Stimulated activated CD8-positive, alpha-beta memory T cell treated with anti-CD3 and anti-CD28 coated beads, Interleukin-12 subunit alpha, Interleukin-12 subunit beta, amount 100 ng/mL, for 24 hours (primary cell): ENCODE data around the gene COL26A1.

ENCODE experiments used
- DNase-seq: peaks from one replicate; pipeline ENCODE4 v3.0.0-alpha.2; 2020; ENCODE audit errors: extremely low read depth

Gene COL26A1

DNA sequence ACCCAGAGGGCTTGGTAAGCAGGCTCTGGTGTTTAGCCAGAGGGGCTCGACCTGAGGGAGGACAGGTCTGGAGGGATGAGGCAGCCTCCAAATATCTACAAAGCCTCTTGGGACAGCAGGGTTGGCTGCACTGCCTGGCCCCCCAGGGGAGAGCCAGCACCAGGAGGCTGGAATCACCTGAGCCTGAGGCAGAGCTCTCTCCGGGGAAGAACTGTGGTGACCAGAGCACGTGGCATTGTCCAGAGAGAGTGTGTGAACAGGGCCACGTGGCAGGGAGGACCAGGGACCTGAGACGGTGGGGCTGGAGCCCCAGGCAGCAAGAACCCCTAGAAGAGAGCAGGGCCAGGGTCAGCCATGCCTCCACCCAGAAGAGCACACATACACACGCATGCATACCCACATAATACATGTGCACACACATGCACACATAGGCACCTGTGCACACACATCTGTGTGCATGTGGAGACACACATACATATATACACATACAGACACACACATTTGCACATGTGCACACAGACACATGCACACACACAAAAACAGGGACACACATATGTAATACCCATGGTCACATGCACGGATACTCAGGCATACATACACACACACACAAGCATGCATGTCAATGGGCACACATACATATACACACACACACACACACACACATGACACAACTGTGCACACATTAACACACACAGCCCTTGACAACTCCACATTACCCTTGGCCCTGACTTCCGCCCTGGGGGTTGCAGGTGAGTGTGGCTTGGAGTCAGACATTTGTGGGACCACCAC is 171.5 kb downstream of the COL26A1 start:
- no peak for DNase-seq

DNA sequence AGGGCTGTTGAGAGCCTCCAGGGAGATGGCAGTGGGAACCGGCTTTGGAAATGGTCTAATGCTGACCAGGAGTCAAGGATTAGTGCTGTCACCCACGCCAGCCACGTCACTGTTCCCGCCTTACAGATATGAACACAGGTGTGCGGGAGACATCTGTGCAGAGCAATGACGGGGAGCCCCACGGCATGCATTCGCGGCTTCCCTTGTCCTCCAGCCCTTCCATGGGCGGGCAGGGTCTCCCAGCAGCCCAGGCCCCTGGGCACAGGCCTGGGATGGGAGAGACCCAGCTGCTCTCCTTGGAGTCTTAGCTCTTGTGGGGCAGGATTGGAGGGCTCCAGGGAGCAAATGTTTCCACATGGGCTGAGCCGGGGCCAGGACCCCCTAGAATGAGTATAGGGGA is 172.2 kb downstream of the COL26A1 start:
- no peak for DNase-seq

DNA sequence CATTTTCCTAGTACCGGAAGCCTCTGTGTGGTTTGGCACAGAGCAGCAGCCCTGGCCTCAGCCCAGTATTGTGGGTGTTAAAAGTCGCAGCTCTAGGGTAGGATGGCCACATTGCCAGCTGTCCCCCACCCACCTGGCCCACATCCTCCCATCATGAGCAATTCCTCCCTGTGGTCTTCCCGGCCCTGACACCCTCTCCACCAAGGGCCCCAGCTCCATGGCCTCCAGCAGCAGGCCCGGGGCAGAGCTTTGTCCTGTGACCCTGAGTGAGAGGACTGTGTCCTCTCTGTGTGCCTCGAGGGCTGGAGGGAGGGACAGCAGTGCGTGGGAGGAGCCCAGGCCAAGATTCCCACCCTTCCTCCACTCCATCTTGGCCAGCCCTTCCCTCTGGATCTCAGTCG is 172.7 kb downstream of the COL26A1 start:
- DNase-seq, result no peak

DNA sequence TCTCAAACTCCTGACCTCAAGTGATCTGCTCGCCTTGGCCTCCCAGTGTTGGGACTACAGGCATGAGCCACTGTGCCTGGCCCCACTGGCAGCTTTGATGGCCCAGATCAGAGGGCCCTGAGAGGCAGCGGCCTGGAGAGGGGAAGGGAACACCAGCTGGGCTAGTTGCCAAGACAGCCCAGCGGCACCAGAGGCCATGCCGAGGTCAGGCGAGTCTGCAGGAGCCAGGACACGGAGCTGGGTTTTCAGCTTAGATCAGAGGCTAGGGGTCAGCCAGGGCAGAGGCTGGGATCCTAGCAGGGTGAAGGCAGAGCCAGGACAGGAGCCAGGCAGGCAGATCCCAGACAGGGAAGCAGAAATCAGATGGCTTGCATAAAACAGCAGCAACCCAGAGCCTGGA is 173.6 kb downstream of the COL26A1 start:
- DNase-seq, result no peak

- no peak for DNase-seq
Measured at GRCh38 chr7:101536668-101537067, 174.0 kb downstream of the COL26A1 start.

DNA sequence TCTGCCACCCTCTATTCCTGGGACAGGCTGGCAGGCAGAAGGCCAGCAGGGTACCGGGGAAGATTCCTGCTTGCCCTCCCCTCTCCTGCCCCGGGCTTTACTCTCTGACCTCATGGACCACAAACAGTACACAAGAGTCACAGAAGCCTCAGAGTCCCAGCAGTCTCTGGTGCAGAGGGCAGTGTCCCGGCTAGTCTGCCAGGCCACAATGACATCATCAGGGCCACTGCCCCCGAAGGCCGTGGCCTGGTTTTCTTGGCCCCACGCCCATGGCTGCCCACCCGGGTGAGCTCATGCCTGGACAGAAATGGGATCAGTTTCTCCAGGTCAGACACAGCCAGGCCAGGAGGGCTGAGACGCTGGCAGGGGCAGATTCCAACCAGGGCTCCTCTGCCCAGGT is 174.5 kb downstream of the COL26A1 start:
- DNase-seq, result no peak

DNA sequence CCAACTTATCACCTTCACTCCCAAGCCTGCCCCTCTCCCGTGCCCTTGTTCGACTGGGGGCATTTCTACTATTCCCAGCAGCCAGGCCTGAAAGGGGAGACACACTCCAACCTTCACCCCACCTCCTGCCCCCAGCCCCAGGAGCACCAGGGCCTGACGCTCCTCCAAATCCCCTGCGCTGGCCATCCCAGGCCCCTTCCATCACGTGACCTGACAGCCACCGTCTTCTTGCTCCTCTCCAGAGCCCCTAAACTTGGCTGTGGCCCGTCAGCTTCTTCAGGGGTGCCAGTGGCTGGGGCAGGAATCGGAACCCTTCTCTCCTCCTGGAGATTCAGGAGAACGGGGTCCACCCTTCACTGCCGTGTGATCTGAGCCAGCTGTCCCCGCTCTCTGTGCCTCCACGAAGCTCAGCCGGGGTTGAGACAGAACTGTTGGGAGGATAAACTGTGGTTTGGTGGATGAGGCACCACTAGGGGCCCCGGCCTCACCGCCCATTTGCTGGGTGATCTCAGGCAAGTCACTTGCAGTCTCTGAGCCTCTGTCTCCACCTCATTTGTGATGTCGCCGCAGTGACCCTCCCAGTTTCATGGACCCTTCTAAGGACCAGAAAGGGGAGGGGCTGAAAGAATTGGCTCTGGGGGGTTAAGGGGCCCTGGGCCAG is 175.4 kb downstream of the COL26A1 start:
- DNase-seq, result no peak

DNA sequence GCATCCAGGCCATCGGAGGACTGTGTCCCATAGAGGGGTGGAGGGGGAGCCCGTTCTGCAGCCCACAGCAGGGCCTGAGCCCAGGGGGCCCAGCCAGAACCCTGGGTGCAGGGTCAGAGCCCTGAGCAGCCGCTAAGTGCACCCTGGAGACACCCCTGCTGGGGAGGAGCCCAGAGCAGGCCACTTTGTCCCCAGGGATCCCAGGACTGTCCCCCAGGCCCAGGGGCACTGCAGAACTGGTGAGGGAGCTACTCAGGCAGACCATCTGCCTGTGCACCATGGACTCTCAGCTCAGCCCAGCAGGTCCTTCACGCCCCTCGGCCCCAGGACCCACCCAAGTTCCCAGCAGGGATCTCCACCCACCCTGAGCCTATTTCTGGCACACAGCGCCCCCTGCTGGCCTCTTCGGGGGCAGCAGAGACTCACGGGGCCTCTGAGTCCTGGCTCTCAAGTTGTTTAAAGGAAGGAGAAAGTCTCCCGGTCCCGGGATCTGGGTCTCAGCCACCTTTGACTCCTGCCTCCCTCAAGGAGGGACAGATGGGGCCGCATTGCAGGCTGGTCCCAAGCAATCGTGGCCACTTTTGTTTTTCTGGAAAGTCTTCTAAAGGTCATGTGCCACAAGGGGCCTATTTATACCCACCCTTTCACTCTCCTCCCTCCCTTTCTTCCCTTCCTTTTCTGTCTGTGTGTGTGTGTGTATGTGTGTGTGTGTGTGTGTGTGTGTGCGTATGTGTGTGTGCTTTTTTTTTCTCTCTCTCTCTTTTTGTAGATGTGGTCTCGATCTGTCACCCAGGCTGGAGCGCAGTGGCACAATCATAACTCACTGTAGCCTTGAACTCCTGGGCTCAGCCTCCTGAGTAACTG is 176.2 kb downstream of the COL26A1 start:
- no peak for DNase-seq

- no peak for DNase-seq
Measured at GRCh38 chr7:101539784-101540183, 177.1 kb downstream of the COL26A1 start.

- DNase-seq, result peak; percentile 31
Measured at GRCh38 chr7:101542527-101543241, 180.0 kb downstream of the COL26A1 start.

- DNase-seq, result no peak
Measured at GRCh38 chr7:101543242-101543766, 180.6 kb downstream of the COL26A1 start.

- DNase-seq, result no peak
Measured at GRCh38 chr7:101543846-101544245, 181.2 kb downstream of the COL26A1 start.

DNA sequence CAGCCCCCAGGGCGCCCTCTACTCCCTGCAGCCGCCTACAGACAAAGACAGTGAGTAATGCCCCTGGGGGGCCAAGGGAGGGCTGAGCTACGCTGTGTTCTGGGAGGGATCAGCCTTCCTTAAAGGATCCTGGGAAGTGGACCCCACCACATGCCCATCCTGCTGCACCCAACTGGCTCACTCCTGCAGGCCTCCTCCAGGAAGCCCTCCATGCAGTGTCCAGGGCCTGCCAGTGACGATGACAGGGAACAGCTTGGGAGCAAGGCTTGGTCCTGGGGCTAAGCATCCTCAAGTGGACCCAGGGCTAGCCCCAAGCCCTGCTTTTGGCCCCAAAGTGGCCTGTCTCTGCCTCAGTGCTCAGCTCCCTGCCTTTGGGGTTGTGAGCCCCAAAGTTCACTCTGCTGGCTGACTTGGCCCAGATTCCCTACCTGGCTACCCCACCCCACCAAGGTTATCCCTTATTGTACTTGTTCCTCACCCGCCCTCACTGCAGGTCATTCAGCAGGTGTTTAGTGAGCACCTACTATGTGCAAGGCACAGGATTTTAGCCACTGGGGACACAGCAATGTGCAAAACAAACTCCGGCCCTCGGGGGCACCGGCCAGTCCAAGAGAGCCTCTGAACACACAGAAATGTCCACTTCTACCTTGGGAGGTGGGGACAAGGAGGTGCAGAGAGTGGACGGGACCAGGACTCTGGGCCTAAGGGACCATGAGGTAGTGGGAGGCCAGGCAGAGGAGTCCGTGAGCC is 182.9 kb downstream of the COL26A1 start:
- DNase-seq, result no peak

DNA sequence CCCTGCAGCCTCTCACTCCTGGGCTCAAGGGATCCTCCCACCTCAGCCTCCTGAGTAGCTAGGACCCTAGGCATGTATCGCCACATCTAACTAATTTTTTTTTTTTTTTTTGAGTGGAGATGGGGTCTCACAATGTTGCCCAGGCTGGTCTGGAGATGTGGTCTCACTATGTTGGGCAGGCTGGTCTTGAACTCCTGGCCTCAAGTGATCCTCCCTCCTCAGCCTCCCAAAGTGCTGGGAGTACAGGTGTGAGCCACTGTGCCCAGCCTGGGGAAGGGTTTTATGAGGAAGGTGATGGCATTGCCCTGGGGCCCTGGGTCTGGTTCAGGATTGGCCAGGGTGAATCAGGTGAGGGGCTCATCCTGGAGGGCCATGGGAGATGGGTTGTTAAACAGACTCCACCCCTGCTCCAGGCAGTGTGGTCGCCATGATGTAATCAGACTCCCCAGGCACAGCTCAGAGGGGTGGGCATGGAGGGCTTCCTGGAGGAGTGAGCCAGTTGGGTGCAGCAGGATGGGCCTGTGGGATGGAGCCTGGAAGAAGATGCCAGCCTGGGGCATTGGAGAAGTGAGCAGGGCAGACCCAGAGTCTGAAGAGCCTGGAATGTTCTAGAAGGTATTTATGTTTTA is 183.7 kb downstream of the COL26A1 start:
- DNase-seq, result no peak

- no peak for DNase-seq
Measured at GRCh38 chr7:101547022-101547915, 184.6 kb downstream of the COL26A1 start.

DNA sequence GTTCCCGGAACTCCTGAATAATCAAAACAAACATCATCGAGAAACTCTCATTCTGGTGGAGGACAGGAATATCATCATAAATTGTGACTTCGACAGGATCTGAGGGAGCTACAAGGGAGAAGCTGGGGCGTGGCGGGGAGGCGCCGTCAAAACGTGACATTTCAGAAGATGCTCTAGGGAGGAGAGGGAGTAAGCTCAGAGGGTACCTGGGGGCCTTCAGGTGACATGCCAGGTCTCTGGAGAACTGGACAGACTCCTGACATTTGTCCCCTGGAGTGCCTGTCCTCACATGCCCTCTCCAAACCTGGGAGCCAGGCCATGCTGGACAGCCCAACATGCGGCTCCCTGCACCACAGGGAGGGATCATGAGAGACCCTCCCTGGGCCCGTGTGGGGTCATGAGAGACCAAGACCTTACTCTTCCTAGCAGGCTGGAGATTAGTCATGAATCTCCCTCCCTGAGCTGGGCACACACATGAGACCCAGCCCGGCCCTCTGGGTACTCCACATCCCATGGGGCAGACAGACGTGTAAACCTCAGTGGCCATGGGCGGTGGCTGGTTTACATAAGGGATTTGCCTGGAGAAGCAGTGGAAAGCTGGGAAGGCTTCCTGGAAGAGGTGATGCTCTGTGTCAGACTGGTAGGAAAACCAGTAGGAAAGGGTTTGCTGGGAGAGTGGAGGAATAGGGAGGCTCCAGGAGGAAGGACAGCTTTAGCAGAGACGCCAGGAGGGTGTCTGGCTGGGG is 185.4 kb downstream of the COL26A1 start:
- DNase-seq, result no peak

DNA sequence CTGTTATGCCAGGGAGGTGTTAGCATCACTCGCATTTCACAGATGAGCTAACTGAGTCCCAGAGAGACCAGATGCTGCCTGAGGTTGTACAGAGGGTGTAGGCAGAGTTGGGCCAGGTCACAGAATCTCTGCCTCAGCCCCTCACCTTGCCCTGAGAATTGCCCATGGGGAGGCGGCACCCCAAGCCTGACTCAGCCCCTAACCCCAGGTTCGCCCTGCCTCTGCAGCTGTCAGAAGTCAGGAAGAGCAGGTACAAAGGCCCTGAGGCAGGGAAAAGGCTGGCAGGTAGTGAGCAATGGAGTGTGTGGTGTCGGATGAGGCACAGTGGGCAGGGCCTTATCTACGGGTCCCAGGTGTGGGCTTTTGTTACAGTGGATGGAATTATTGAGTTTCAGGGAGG is 187.1 kb downstream of the COL26A1 start:
- no peak for DNase-seq

DNA sequence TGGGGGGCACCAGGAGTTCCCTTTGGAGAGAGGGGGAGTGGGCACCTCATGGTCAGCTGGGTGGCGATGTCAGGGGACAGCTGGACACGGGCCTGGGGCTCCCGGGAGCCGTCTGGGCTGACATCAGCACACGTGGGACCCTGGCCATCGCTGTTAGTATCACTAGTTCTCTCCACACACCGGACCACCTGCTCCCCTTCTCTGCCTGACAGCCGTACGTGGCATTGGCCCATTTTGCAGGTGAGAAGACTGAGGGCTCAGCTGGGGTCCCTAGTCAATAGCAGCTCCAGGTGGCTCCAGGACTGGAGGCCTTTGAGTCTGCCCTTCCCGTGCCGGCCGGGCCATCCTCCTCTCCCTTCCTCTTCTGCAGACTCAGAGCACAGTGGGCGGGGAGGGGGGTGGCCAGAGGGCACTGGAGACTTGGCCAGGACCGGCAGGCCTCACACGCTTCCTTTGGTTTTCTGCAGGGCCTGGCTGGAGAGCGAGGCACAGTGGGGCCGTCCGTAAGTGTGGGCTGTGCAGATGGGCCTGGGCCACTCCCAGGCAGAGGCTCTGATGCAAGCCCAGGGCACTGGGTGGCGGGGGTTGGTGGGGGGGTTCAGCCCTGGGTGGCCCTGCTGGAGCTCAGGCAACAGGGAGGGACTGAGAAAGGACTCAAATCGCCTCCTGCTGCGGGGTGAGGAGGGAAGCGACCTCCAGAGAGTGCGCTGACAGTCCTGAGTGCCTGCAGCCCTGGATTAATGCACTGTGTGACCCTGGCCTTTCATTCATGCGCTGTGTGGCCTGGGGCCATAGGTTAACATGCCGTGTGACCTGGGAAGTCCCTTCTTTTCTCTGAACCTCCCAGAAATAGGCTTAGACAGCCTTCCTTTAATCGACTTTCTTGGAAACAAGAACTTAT is 188.2 kb downstream of the COL26A1 start:
- DNase-seq, result no peak
